K562 (cell line): ENCODE results near the gene VEGFA. TPM values are rescaled to one million over a fixed set of nuclear protein-coding genes. Genes with fewer than 3 reads are reported as not detected.

Source experiments
- CBX5 ChIP-seq: IDR thresholded peaks from 2 replicates; pipeline ENCODE4 v1.6.1; 2014; ENCODE audit warnings: low read depth, borderline replicate concordance
- CEBPG ChIP-seq, 3 experiments: fragments of 200-800 bp in 1 of 3; sonication (Bioruptor generic) in 1 of 3; sonication (generic) in 1 of 3; formaldehyde crosslinking in 1 of 3; IDR thresholded peaks in 2 of 3; conservative IDR thresholded peaks in 1 of 3; 2 replicates each; pipeline versions ENCODE4 v1.6.1 to v1.8.0; 2016 to 2022; ENCODE audit warnings: missing compliant biosample characterization in 2 of 3, missing genetic modification characterization in 2 of 3, mild to moderate bottlenecking in 1 of 3, missing genetic modification reagents in 1 of 3
- FOXA3 ChIP-seq, 2 experiments: fragments of 450-650 bp in 1 of 2; sonication (generic) in 1 of 2; formaldehyde crosslinking; IDR thresholded peaks in 1 of 2; conservative IDR thresholded peaks in 1 of 2; 2 replicates each; pipeline versions ENCODE4 v1.4.0 to v1.8.0; 2020 to 2022; ENCODE audit warnings: mild to moderate bottlenecking in 2 of 2, missing genetic modification reagents in 1 of 2
- FOXK2 ChIP-seq, 2 experiments: fragments of 450-650 bp; IDR thresholded peaks in 1 of 2; conservative IDR thresholded peaks in 1 of 2; 2 replicates each; pipeline ENCODE4 v1.6.1; 2016; ENCODE audit warnings: low read depth in 2 of 2, mild to moderate bottlenecking in 1 of 2
- JUND ChIP-seq, 2 experiments: IDR thresholded peaks; 2 replicates in 1 of 2; 3 replicates in 1 of 2; pipeline ENCODE4 v1.6.1; 2011; ENCODE audit warnings: borderline replicate concordance in 2 of 2, low read depth in 2 of 2, low read length in 2 of 2, improper control_type of control experiment in 1 of 2, missing biosample characterization in 1 of 2, missing genetic modification characterization in 1 of 2, missing genetic modification reagents in 1 of 2
- MEIS2 ChIP-seq: fragments of 450-650 bp; IDR thresholded peaks from 2 replicates; pipeline ENCODE4 v1.6.1; 2014; ENCODE audit warnings: mild to moderate bottlenecking; ENCODE audit not compliant: partially characterized antibody
- NFE2 ChIP-seq: IDR thresholded peaks from 2 replicates; pipeline ENCODE4 v1.6.1; 2014; ENCODE audit warnings: antibody characterized with exemption, low read depth
- PKNOX1 ChIP-seq: fragments of 450-650 bp; IDR thresholded peaks from 2 replicates; pipeline ENCODE4 v1.6.1; 2016
- TCF3 ChIP-seq: sonication (generic); formaldehyde crosslinking; IDR thresholded peaks from 2 replicates; pipeline ENCODE4 v1.4.0; 2020; ENCODE audit warnings: mild to moderate bottlenecking, missing genetic modification reagents
- TCF7L2 ChIP-seq: fragments of 150-350 bp; IDR thresholded peaks from 2 replicates; pipeline ENCODE4 v1.6.1; 2016; ENCODE audit warnings: low read depth, mild to moderate bottlenecking, low read length, moderate library complexity
- ZBTB9 ChIP-seq: fragments of 450-650 bp; formaldehyde crosslinking; IDR thresholded peaks from 2 replicates; pipeline ENCODE4 v1.4.0; 2020; ENCODE audit warnings: mild to moderate bottlenecking, moderate library complexity
- ZC3H4 ChIP-seq: sonication (generic); formaldehyde crosslinking; IDR thresholded peaks from 2 replicates; pipeline ENCODE4 v1.9.0; 2021; ENCODE audit warnings: missing genetic modification reagents, borderline replicate concordance
- ZNF165 ChIP-seq: fragments of 250-450 bp; sonication (Bioruptor Pico); IDR thresholded peaks from 2 replicates; pipeline ENCODE4 v1.4.0; 2020; ENCODE audit warnings: borderline replicate concordance
- ZNF23 ChIP-seq: fragments of 250-450 bp; sonication (Bioruptor Pico); IDR thresholded peaks from 2 replicates; pipeline ENCODE4 v1.4.0; 2020; ENCODE audit warnings: mild to moderate bottlenecking
- ZNF41 ChIP-seq: fragments of 250-450 bp; sonication (Bioruptor Pico); conservative IDR thresholded peaks from 2 replicates; pipeline ENCODE4 v1.4.0; 2020; ENCODE audit warnings: mild to moderate bottlenecking
- polyA plus RNA-seq, 8 experiments: library from polyadenylated mRNA; depleted of rRNA in 4 of 8; stranded (reverse) in 5 of 8; unstranded in 3 of 8; fragments of >200 nt; fragmentation: Nextera tagmentation in 2 of 8; fragmentation: Illumina TruSeq in 1 of 8; extraction: Ambion mirVana in 2 of 8; extraction: Trizol in 1 of 8; gene quantifications; 2 replicates each; pipeline versions ENCODE4 v1.2.1 to v1.2.3, GENCODE V29; 2011 to 2014; ENCODE audit warnings: inconsistent platforms in 1 of 8, missing spikeins in 1 of 8
- total RNA-seq, 7 experiments: library from RNA; depleted of rRNA in 6 of 7; stranded (reverse); fragments of >200 nt in 6 of 7; fragmentation: Illumina TruSeq in 2 of 7; extraction: Trizol in 2 of 7; gene quantifications; 2 replicates each; pipeline versions ENCODE4 v1.2.1 to v1.2.3, GENCODE V29; 2011 to 2021; ENCODE audit warnings: low replicate concordance in 1 of 7
- TF ChIP-seq, protein P1 (sequence below): IDR thresholded peaks from 2 replicates; pipeline ENCODE4 v1.6.1; 2016; ENCODE audit warnings: missing genetic modification characterization, missing compliant biosample characterization
- TF ChIP-seq, protein P2 (sequence below): sonication (generic); formaldehyde crosslinking; IDR thresholded peaks from 2 replicates; pipeline ENCODE4 v1.8.0; 2022; ENCODE audit warnings: mild to moderate bottlenecking, missing genetic modification reagents

The VEGFA gene
- total and polyA plus RNA-seq, 9 of the 15 experiments (the other 6 are each of a cell fraction or from before 2014, with no cell fraction given), result 14.0 to 271 (median 124) TPM

GRCh38 chr6:43810965-43811732 lies 41.1 kb downstream of the VEGFA start (continued):
- no peak for TF ChIP-seq ZC3H4 (CRISPR knock-in tag)
- 0 out of 2 replicates have a peak, but pooled peaks have one; percentile 40 for TF ChIP-seq CEBPG (CRISPR knock-in tag; IDR thresholded peaks at IDR 0.05)
- TF ChIP-seq CEBPG (tag; conservative IDR thresholded peaks at IDR 0.05 in 1 of 2, IDR thresholded peaks at IDR 0.05 in 1 of 2), result no peak
- no peak for TF ChIP-seq ZBTB9 (CRISPR knock-in tag)
- TF ChIP-seq CBX5, result no peak
- no peak for TF ChIP-seq ZNF23 (CRISPR knock-in tag)
- no peak for TF ChIP-seq ZNF165
- TF ChIP-seq PKNOX1, result no peak
- TF ChIP-seq ZNF41 (CRISPR knock-in tag), result no peak
- no peak for TF ChIP-seq TCF7L2
- peak in 1 of 2 experiments; percentile 40; a peak in 1 of 4 replicates for TF ChIP-seq FOXA3 (CRISPR knock-in tag; conservative IDR thresholded peaks at IDR 0.05 in 1 of 2, IDR thresholded peaks at IDR 0.05 in 1 of 2)
- peak; percentile 27; the same call in 1 of the 2 replicates for TF ChIP-seq JUND (IDR thresholded peaks at IDR 0.05; ENCODE audit: borderline replicate concordance, low read depth, low read length)
- no peak for TF ChIP-seq JUND (tag; IDR thresholded peaks at IDR 0.05; ENCODE audit: borderline replicate concordance, low read depth, low read length)
- no peak for TF ChIP-seq FOXK2 (conservative IDR thresholded peaks at IDR 0.05 in 1 of 2, IDR thresholded peaks at IDR 0.05 in 1 of 2; ENCODE audit: low read depth in 2 of 2)
- peak; percentile 20 for TF ChIP-seq MEIS2
- peak; percentile 35 for TF ChIP-seq TCF3 (CRISPR knock-in tag)
- 0 out of 2 replicates have a peak, but pooled peaks have one; percentile 2 for TF ChIP-seq NFE2
- TF ChIP-seq, protein P1, sequence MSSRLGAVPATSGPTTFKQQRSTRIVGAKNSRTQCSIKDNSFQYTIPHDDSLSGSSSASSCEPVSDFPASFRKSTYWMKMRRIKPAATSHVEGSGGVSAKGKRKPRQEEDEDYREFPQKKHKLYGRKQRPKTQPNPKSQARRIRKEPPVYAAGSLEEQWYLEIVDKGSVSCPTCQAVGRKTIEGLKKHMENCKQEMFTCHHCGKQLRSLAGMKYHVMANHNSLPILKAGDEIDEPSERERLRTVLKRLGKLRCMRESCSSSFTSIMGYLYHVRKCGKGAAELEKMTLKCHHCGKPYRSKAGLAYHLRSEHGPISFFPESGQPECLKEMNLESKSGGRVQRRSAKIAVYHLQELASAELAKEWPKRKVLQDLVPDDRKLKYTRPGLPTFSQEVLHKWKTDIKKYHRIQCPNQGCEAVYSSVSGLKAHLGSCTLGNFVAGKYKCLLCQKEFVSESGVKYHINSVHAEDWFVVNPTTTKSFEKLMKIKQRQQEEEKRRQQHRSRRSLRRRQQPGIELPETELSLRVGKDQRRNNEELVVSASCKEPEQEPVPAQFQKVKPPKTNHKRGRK (tag), result no peak
- TF ChIP-seq, protein P2, sequence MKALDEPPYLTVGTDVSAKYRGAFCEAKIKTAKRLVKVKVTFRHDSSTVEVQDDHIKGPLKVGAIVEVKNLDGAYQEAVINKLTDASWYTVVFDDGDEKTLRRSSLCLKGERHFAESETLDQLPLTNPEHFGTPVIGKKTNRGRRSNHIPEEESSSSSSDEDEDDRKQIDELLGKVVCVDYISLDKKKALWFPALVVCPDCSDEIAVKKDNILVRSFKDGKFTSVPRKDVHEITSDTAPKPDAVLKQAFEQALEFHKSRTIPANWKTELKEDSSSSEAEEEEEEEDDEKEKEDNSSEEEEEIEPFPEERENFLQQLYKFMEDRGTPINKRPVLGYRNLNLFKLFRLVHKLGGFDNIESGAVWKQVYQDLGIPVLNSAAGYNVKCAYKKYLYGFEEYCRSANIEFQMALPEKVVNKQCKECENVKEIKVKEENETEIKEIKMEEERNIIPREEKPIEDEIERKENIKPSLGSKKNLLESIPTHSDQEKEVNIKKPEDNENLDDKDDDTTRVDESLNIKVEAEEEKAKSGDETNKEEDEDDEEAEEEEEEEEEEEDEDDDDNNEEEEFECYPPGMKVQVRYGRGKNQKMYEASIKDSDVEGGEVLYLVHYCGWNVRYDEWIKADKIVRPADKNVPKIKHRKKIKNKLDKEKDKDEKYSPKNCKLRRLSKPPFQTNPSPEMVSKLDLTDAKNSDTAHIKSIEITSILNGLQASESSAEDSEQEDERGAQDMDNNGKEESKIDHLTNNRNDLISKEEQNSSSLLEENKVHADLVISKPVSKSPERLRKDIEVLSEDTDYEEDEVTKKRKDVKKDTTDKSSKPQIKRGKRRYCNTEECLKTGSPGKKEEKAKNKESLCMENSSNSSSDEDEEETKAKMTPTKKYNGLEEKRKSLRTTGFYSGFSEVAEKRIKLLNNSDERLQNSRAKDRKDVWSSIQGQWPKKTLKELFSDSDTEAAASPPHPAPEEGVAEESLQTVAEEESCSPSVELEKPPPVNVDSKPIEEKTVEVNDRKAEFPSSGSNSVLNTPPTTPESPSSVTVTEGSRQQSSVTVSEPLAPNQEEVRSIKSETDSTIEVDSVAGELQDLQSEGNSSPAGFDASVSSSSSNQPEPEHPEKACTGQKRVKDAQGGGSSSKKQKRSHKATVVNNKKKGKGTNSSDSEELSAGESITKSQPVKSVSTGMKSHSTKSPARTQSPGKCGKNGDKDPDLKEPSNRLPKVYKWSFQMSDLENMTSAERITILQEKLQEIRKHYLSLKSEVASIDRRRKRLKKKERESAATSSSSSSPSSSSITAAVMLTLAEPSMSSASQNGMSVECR (CRISPR knock-in tag), result no peak
